ENCODE results near the gene BCAS3. TPM values are rescaled to one million over a fixed set of nuclear protein-coding genes. Genes with fewer than 3 reads are reported as not detected.

BCAS3 gene
- polyA plus RNA-seq, 1 donor from 2014 or later, result 21.6 TPM

DNA sequence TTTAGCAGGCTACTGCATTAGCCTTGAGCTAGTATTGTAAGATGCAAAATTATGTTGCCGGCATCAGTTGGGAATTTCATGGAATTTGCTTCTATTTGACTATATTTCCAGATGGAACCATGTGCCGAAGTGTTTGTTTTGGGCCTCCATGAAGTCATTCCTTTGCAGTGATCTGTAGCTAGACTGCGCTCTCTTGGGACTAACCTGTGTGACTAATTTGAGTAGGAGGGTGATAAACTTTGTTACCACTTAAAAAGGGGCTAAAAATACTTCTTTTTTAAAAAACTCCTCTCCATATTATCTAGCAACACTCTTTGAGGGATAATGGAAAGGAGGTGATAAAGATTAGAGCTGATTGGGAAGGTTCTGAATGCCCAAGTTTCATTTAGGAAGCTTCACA lies 555.2 kb downstream of the BCAS3 start:
- Histone ChIP-seq H4K20me1 (ENCODE audit: insufficient read depth) (no peaks in the 10 kb centered on the region), H2AFZ (ENCODE audit: low read depth, low read length) (no peak overlapping the region), H3K4me2 (ENCODE audit: low read length) (no peak overlapping the region), H3K9ac (ENCODE audit: low read length) (no peak overlapping the region), H3K4me3 (ENCODE audit: low read length) (no peak overlapping the region), H3K9me2 (ENCODE audit: insufficient read depth, low read length) (no peaks in the 10 kb centered on the region), H3K36me3 (ENCODE audit: insufficient read depth, low read length) (no peaks in the 10 kb centered on the region), H3K27me3 (ENCODE audit: insufficient read depth, low read depth, low read length) (no peaks in the 10 kb centered on the region), H3K27ac (ENCODE audit: low read length) (no peak overlapping the region), H3K9me3 (ENCODE audit: low read length) (no peaks in the 10 kb centered on the region), H3K79me2 (replicated peaks; ENCODE audit: insufficient read depth, low read length) (no peaks in the 10 kb centered on the region), H3F3A (ENCODE audit: insufficient read depth, low read length, poor library complexity, severe bottlenecking) (no peaks in the 10 kb centered on the region)
- TF ChIP-seq POLR2AphosphoS5 (IDR thresholded peaks at IDR 0.05) (no peak), TAF1 (IDR thresholded peaks at IDR 0.05; ENCODE audit: low read depth) (no peak)

DNA sequence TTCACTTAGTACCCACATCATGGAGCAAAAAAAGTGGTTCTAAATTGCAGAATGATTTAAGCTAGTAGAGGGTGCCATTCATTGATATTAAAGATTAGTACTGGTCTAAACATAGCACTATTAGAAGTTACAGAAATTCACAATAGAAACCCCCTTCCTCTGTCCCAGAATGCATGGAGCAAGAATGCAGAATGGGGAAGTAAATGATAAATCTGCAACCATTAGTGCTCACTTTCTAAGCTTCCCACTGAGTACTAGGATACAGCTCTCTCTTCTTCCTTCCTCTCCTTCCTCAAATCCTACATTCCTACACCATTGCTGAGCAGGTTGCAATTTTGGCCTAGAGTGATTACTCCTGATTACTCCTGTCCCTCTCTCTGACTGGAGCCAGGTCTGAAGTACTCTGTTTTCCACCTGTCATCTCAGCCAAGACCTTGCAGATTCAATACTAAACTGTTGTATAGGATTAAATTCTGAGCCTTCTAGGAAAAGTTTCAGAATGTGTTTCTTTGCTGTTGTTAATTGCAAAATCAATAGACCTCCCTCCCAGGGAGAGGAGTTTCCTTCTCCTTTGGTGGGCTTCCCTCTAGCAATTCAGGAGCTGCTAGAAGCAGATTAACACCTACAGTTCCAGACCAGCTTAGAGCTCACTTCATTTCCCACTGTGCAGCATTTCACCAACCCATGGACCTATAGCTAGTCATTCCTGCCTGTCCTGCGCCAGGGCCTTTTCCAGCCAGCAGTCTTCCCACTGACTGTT lies 556.5 kb downstream of the BCAS3 start:
- no peaks in the 10 kb centered on the region for H3K9me3 ChIP-seq (ENCODE audit: low read length)
- no peaks in the 10 kb centered on the region for H3F3A ChIP-seq (ENCODE audit: insufficient read depth, low read length, poor library complexity, severe bottlenecking)
- no peaks in the 10 kb centered on the region for H3K27me3 ChIP-seq (ENCODE audit: insufficient read depth, low read depth, low read length)
- H3K4me3 ChIP-seq (ENCODE audit: low read length), result no peak overlapping the region
- TF ChIP-seq POLR2AphosphoS5 (IDR thresholded peaks at IDR 0.05), result no peak
- no peak for TF ChIP-seq MXI1 (conservative IDR thresholded peaks at IDR 0.05; ENCODE audit: poor library complexity, severe bottlenecking)
- no peak for TF ChIP-seq TAF1 (IDR thresholded peaks at IDR 0.05; ENCODE audit: low read depth)
- TF ChIP-seq, protein P1, sequence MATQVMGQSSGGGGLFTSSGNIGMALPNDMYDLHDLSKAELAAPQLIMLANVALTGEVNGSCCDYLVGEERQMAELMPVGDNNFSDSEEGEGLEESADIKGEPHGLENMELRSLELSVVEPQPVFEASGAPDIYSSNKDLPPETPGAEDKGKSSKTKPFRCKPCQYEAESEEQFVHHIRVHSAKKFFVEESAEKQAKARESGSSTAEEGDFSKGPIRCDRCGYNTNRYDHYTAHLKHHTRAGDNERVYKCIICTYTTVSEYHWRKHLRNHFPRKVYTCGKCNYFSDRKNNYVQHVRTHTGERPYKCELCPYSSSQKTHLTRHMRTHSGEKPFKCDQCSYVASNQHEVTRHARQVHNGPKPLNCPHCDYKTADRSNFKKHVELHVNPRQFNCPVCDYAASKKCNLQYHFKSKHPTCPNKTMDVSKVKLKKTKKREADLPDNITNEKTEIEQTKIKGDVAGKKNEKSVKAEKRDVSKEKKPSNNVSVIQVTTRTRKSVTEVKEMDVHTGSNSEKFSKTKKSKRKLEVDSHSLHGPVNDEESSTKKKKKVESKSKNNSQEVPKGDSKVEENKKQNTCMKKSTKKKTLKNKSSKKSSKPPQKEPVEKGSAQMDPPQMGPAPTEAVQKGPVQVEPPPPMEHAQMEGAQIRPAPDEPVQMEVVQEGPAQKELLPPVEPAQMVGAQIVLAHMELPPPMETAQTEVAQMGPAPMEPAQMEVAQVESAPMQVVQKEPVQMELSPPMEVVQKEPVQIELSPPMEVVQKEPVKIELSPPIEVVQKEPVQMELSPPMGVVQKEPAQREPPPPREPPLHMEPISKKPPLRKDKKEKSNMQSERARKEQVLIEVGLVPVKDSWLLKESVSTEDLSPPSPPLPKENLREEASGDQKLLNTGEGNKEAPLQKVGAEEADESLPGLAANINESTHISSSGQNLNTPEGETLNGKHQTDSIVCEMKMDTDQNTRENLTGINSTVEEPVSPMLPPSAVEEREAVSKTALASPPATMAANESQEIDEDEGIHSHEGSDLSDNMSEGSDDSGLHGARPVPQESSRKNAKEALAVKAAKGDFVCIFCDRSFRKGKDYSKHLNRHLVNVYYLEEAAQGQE (IDR thresholded peaks at IDR 0.05; ENCODE audit: borderline replicate concordance), result no peak
- TF ChIP-seq, protein P2, sequence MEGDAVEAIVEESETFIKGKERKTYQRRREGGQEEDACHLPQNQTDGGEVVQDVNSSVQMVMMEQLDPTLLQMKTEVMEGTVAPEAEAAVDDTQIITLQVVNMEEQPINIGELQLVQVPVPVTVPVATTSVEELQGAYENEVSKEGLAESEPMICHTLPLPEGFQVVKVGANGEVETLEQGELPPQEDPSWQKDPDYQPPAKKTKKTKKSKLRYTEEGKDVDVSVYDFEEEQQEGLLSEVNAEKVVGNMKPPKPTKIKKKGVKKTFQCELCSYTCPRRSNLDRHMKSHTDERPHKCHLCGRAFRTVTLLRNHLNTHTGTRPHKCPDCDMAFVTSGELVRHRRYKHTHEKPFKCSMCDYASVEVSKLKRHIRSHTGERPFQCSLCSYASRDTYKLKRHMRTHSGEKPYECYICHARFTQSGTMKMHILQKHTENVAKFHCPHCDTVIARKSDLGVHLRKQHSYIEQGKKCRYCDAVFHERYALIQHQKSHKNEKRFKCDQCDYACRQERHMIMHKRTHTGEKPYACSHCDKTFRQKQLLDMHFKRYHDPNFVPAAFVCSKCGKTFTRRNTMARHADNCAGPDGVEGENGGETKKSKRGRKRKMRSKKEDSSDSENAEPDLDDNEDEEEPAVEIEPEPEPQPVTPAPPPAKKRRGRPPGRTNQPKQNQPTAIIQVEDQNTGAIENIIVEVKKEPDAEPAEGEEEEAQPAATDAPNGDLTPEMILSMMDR (IDR thresholded peaks at IDR 0.05; ENCODE audit: poor library complexity, severe bottlenecking), result no peak
- no peak for TF ChIP-seq SMC3 (conservative IDR thresholded peaks at IDR 0.05; ENCODE audit: poor library complexity)
- TF ChIP-seq EP300 (conservative IDR thresholded peaks at IDR 0.05; ENCODE audit: poor library complexity, severe bottlenecking), result no peak
- no peak for TF ChIP-seq RAD21 (conservative IDR thresholded peaks at IDR 0.05)
- TF ChIP-seq EZH2 (IDR thresholded peaks at IDR 0.05; ENCODE audit: borderline replicate concordance, insufficient read depth, low read length, poor library complexity, severe bottlenecking), result no peak
- H4K20me1 ChIP-seq (ENCODE audit: insufficient read depth), result no peaks in the 10 kb centered on the region
- H3K79me2 ChIP-seq (replicated peaks; ENCODE audit: insufficient read depth, low read length), result no peaks in the 10 kb centered on the region
- H3K4me2 ChIP-seq (ENCODE audit: low read length), result no peak overlapping the region
- no peaks in the 10 kb centered on the region for H3K9me2 ChIP-seq (ENCODE audit: insufficient read depth, low read length)
- no peaks in the 10 kb centered on the region for H3K36me3 ChIP-seq (ENCODE audit: insufficient read depth, low read length)
- no peak overlapping the region for H3K27ac ChIP-seq (ENCODE audit: low read length)
- H2AFZ ChIP-seq (ENCODE audit: low read depth, low read length), result no peak overlapping the region
- H3K9ac ChIP-seq (ENCODE audit: low read length), result no peak overlapping the region
